ENCODE measurements around the gene DHCR7.

Gene DHCR7

GRCh38 chr11:71456294-71456693 lies 8.1 kb upstream of the DHCR7 start:
- no peak for DNase-seq

- peak in 1 of 2 donors; percentile 26 for DNase-seq
Measured at GRCh38 chr11:71454470-71455113, 6.4 kb upstream of the DHCR7 start.

- no peak for DNase-seq
Measured at GRCh38 chr11:71453918-71454304, 5.7 kb upstream of the DHCR7 start.

- DNase-seq: peak; percentile 95 to 96
Measured at GRCh38 chr11:71453037-71453917, 5.1 kb upstream of the DHCR7 start, which contains the start of gene NADSYN1. TSS of gene NADSYN1 (plus strand) at chr11:71453203. CDS start at chr11:71453297, 94 bp downstream.

GRCh38 chr11:71452199-71453036 lies 4.2 kb upstream of the DHCR7 start:
- DNase-seq: peak; percentile 47 to 51

- no peak for DNase-seq
Measured at GRCh38 chr11:71451596-71452198, 3.5 kb upstream of the DHCR7 start.

- DNase-seq: no peak
Measured at GRCh38 chr11:71450939-71451338, 2.7 kb upstream of the DHCR7 start.

- DNase-seq: no peak
Measured at GRCh38 chr11:71450507-71450906, 2.3 kb upstream of the DHCR7 start.

GRCh38 chr11:71449596-71449995 lies 1.4 kb upstream of the DHCR7 start:
- no peak for DNase-seq

- peak; percentile 48 to 53 for DNase-seq
Measured at GRCh38 chr11:71447791-71448256, 369 bp downstream of the DHCR7 start.

GRCh38 chr11:71446942-71447688 lies 1.1 kb downstream of the DHCR7 start:
- DNase-seq: no peak

- DNase-seq: no peak
Measured at GRCh38 chr11:71446150-71446549, 2.0 kb downstream of the DHCR7 start.

GRCh38 chr11:71444811-71445210 lies 3.4 kb downstream of the DHCR7 start:
- no peak for DNase-seq

GRCh38 chr11:71443736-71444445 lies 4.3 kb downstream of the DHCR7 start:
- no peak for DNase-seq

GRCh38 chr11:71442880-71443279 lies 5.3 kb downstream of the DHCR7 start:
- DNase-seq: no peak

GRCh38 chr11:71442123-71442522 lies 6.1 kb downstream of the DHCR7 start:
- no peak for DNase-seq

- no peak for DNase-seq
Measured at GRCh38 chr11:71441251-71441650, 6.9 kb downstream of the DHCR7 start.

- no peak for DNase-seq
Measured at GRCh38 chr11:71440021-71440755, 8.0 kb downstream of the DHCR7 start.

GRCh38 chr11:71438650-71439049 lies 9.5 kb downstream of the DHCR7 start:
- no peak for DNase-seq

GRCh38 chr11:71437879-71438278 lies 10.3 kb downstream of the DHCR7 start:
- DNase-seq: no peak

- no peak for DNase-seq
Measured at GRCh38 chr11:71437399-71437798, 10.8 kb downstream of the DHCR7 start.

Measured in stimulated activated CD4-positive, alpha-beta T cell treated with anti-CD3 and anti-CD28 coated beads, Interleukin-2, amount 100 ng/mL, for 24 hours (primary cell).